Stimulated activated CD8-positive, alpha-beta memory T cell treated with anti-CD3 and anti-CD28 coated beads, Interleukin-4, amount 100 ng/mL, for 1 hour (primary cell): ENCODE data around the gene ZNF749.
A peak's percentile ranks its signal among the peaks of the same experiment; 100 is the strongest.
"Not testable (repeated sequence)": the region's sequence is repeated elsewhere in the genome, so short reads cannot be mapped to it uniquely, and the experiment has no call there.

Experiments used
- DNase-seq, 2 donors: peaks; one replicate each; pipeline ENCODE4 v3.0.0-alpha.2; 2020; ENCODE audit warnings: low read depth in 2 of 2, low spot score in 1 of 2

ZNF749 gene

DNA sequence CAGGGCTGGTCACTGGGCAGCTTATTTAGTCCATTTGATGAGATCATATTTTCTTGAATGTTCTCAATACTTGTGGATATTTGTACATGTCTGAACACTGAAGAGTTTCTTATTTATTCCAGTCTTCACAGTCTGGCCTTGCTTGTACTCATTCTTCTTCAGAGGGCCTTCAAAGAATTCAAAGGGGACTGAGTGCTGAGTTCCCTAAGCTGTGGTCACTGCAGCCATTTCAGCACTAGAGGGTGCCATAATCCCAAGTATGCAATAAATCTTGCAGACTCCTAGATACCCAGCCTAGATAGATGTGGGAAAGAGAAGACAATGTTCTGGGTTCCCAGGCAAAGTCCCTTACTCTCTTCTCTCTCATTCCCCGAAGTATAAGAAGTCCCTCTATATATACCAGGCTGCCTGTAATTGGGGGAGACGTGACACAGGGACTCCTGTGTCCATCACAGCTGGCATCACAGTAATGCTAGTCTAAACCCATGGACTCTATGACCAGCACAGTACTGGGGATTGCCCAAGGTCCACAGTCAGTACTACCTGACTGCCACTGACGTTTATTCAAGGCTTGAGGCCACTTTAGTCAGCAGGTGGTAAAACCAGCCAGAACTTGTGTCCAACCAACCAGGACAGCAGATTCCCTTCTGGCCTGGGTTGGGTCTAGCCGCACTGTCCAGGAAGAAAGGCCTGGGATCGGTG lies 30.7 kb downstream of the ZNF749 start:
- DNase-seq, result no peak

DNA sequence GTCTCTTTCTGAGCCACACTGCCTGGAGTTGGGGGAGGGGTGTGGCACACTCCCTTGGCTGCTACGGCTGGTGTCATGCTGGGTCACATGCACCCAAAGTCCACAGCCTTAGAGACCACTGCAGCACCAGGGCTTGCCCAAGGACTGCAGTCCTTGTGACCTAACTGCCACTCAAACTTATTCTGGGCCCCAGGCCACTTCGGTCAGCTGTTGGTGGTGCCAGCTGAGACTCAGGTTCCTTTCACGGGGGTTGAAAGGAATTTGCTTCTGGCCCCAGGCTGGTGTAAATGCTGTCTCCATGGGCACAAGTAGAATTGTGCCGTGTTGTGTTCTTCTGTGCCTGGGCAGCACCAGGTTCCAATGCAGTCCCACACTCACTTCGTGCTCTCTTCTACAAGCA lies 31.4 kb downstream of the ZNF749 start:
- DNase-seq, result no peak

DNA sequence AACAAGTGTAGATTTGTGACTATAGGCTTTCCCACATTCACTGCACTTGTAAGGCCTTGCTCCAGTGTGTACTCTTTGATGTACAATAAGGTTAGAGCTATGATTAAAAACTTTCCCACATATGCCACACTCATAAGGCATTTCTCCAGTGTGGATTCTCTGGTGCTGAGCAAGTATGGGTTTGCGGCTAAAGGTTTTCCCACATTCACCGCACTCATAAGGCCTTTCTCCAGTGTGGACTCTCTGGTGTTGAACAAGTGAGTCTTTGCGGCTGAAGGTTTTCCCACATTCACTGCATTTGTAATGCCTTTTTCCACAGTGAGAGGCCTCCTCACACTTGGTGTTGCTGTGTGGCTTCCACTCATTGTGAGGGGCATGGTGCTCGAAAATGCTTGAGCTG lies 38.5 kb downstream of the ZNF749 start:
- DNase-seq, result no peak

DNA sequence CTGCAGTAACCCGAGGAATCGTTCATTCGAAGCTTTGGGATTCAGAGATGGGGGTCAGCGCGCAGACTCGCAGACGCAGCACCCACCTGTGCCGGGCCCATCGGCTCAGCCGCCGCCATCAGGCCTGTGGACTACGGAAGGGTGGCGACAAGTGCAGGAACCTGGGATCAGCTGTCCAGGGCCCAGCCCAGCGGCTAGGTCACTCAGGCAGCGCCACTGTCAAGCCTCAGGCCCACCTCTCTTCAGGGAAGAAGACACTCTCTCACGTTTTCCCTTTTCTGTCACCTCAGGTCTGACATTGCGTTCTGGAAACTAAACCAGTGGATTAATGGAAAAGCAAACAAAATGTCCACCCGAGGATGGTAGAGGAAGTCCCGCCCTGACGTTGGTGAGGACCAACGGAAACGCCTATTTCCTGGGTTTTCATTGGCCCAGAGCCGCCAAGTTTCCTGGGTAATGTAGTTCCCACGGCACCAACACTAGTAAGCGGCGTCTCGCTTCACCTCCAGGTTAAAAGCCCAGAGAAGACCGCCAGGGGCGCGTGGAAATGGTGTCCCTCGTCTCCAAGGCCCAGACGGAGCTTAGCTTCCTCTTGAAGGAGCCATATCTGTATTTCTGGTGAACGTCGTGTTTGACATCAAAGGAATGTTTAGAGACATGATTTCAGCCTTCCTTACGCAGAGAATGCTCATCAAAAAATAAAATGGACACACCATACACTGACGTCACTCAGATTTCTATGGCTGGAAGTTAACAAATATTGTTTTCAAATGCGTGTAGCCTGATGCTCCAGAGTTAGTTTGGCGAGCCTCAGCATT lies 42.3 kb downstream of the ZNF749 start, which contains the start of gene ZNF772:
TSS of gene ZNF772 (minus strand) at position 376 of the 818 bp plus-strand sequence. CDS start at position 119, 257 bp downstream.
- peak; percentile 61 to 72 for DNase-seq

DNA sequence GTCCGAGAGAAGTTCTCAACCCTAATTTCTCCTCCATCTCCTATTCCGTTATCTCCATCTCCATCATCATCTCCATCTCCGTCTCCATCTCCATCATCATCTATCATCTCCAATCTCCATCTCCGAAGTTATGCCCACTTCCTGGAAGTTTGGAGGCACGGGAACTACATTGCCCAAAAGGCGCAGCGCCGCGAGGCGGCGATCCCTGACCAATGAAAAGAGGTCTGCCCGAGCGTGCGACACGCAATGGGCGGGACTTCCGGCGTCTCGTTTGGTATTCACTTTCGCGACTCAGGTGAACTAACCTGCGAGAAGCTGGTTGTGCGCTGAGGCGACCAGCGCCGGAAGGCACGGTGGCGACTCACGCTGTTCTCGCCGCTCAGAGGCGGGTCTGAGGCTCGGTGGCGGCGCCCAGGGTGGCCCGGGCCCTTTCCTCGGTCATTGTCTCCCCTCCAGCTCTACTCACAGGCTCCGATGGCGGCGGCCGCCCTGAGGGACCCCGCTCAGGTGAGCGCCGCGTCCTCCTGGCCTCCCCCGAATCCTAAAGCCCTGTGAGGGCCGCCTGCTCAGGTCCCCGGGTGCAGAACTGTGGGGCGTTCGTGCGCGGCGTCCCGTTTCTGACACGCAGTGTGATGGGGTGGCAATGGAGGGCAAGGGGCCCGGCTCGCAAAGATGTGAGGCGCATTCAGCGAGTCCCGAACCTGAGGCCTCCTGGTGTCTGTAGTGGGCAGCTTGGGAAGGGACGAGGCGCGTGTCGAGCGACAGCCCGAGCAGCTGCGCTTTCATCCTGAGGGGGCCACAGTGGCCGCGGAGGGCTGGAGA lies 52.6 kb downstream of the ZNF749 start, which contains the start of gene ZNF419:
TSS of gene ZNF419 (plus strand) at position 274 of the 822 bp plus-strand sequence. CDS start at position 475, 201 bp downstream.
- DNase-seq, result peak; percentile 88 to 93

DNA sequence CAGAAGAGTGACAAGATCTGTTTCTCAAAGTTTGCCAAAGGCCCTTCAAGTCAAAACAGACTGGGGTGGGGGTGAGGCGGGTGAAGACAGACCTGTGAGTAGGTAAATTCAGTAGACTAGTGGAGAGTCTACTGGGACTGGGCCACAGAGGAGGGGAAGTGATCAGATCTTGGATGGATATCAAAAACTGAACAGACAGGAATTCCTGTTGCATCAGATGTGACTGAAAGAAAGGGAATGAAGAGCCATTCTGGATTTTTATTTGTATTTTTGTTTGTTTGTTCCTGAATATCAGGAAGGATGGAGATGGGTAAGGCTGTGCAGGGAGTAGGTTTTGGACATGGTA lies 53.1 kb downstream of the ZNF749 start:
- not testable (repeated sequence) for DNase-seq
